HEK293 (cell line): ENCODE data around the gene ZNF775.
A peak's percentile ranks its signal among the peaks of the same experiment; 100 is the strongest.

Source experiments
- BCL6B ChIP-seq: fragments of 450-650 bp; formaldehyde crosslinking; IDR thresholded peaks from 2 replicates; pipeline ENCODE4 v1.5.1; 2017; ENCODE audit warnings: missing biosample characterization, missing genetic modification characterization
- CTCF ChIP-seq: fragments of 450-650 bp; formaldehyde crosslinking; IDR thresholded peaks from 2 replicates; pipeline ENCODE4 v1.5.1; 2016; ENCODE audit warnings: missing biosample characterization, missing genetic modification characterization
- KLF10 ChIP-seq: fragments of 450-650 bp; IDR thresholded peaks from 2 replicates; pipeline ENCODE4 v1.5.1; 2018; ENCODE audit warnings: missing biosample characterization, mild to moderate bottlenecking, missing genetic modification characterization
- REST ChIP-seq: fragments of 450-650 bp; formaldehyde crosslinking; IDR thresholded peaks from 2 replicates; pipeline ENCODE4 v1.5.1; 2016; ENCODE audit warnings: missing biosample characterization, missing genetic modification characterization
- TRIM28 ChIP-seq: IDR thresholded peaks from 2 replicates; pipeline ENCODE4 v1.6.1; 2011; ENCODE audit warnings: low read length, control low read depth, borderline replicate concordance
- WT1 ChIP-seq: fragments of 450-650 bp; formaldehyde crosslinking; IDR thresholded peaks from 2 replicates; pipeline ENCODE4 v1.5.1; 2016; ENCODE audit warnings: missing biosample characterization, missing genetic modification characterization
- ZBTB17 ChIP-seq: fragments of 450-650 bp; formaldehyde crosslinking; IDR thresholded peaks from 2 replicates; pipeline ENCODE4 v1.5.1; 2016; ENCODE audit warnings: missing biosample characterization, missing genetic modification characterization
- ZBTB48 ChIP-seq: fragments of 450-650 bp; formaldehyde crosslinking; IDR thresholded peaks from 2 replicates; pipeline ENCODE4 v1.5.1; 2016; ENCODE audit warnings: missing biosample characterization, missing genetic modification characterization
- ZFHX2 ChIP-seq: fragments of 450-650 bp; formaldehyde crosslinking; conservative IDR thresholded peaks from 2 replicates; pipeline ENCODE4 v1.5.1; 2016; ENCODE audit warnings: missing biosample characterization, missing genetic modification characterization
- ZNF121 ChIP-seq: fragments of 450-650 bp; formaldehyde crosslinking; IDR thresholded peaks from 2 replicates; pipeline ENCODE4 v1.5.1; 2016; ENCODE audit warnings: missing biosample characterization, missing genetic modification characterization
- ZNF175 ChIP-seq: fragments of 450-650 bp; formaldehyde crosslinking; IDR thresholded peaks from 2 replicates; pipeline ENCODE4 v1.5.1; 2016; ENCODE audit warnings: missing biosample characterization, missing genetic modification characterization
- ZNF223 ChIP-seq: fragments of 450-650 bp; formaldehyde crosslinking; IDR thresholded peaks from 2 replicates; pipeline ENCODE4 v1.5.1; 2016; ENCODE audit warnings: missing biosample characterization, missing genetic modification characterization
- ZNF274 ChIP-seq, 2 experiments: fragments of 200-500 bp in 1 of 2; fragments of 450-650 bp in 1 of 2; sonication (Bioruptor generic) in 1 of 2; formaldehyde crosslinking in 1 of 2; IDR thresholded peaks; 2 replicates each; pipeline versions ENCODE4 v1.5.1 to v1.6.1; 2014 to 2016; ENCODE audit warnings: borderline replicate concordance in 1 of 2, inconsistent platforms in 1 of 2, low read length in 1 of 2, missing biosample characterization in 1 of 2, missing genetic modification characterization in 1 of 2
- ZNF366 ChIP-seq: fragments of 450-650 bp; formaldehyde crosslinking; conservative IDR thresholded peaks from 2 replicates; pipeline ENCODE4 v1.5.1; 2016; ENCODE audit warnings: missing biosample characterization, missing genetic modification characterization
- ZNF394 ChIP-seq: fragments of 450-650 bp; formaldehyde crosslinking; IDR thresholded peaks from 2 replicates; pipeline ENCODE4 v1.5.1; 2016; ENCODE audit warnings: missing biosample characterization, missing genetic modification characterization, mild to moderate bottlenecking, moderate library complexity, borderline replicate concordance
- ZNF501 ChIP-seq: fragments of 450-650 bp; formaldehyde crosslinking; IDR thresholded peaks from 2 replicates; pipeline ENCODE4 v1.5.1; 2016; ENCODE audit warnings: missing biosample characterization, missing genetic modification characterization
- ZNF571 ChIP-seq: fragments of 450-650 bp; formaldehyde crosslinking; IDR thresholded peaks from 2 replicates; pipeline ENCODE4 v1.5.0; 2017; ENCODE audit warnings: missing biosample characterization, missing genetic modification characterization
- ZNF600 ChIP-seq: fragments of 450-650 bp; formaldehyde crosslinking; IDR thresholded peaks from 2 replicates; pipeline ENCODE4 v1.5.1; 2016; ENCODE audit warnings: missing biosample characterization, missing genetic modification characterization
- ZNF660 ChIP-seq: fragments of 450-650 bp; IDR thresholded peaks from 2 replicates; pipeline ENCODE4 v1.5.1; 2018; ENCODE audit warnings: missing biosample characterization, mild to moderate bottlenecking, missing genetic modification characterization
- ZNF670 ChIP-seq: fragments of 450-650 bp; formaldehyde crosslinking; IDR thresholded peaks from 2 replicates; pipeline ENCODE4 v1.5.1; 2016; ENCODE audit warnings: missing biosample characterization, missing genetic modification characterization, low read depth
- ZNF843 ChIP-seq: fragments of 450-650 bp; formaldehyde crosslinking; IDR thresholded peaks from 2 replicates; pipeline ENCODE4 v1.5.1; 2016; ENCODE audit warnings: missing biosample characterization, missing genetic modification characterization
- TF ChIP-seq, protein P1 (sequence below): fragments of 450-650 bp; formaldehyde crosslinking; IDR thresholded peaks from 2 replicates; pipeline ENCODE4 v1.5.1; 2017; ENCODE audit warnings: missing biosample characterization, missing genetic modification characterization
- TF ChIP-seq, protein P2 (sequence below): fragments of 450-650 bp; formaldehyde crosslinking; IDR thresholded peaks from 2 replicates; pipeline ENCODE4 v1.5.1; 2016; ENCODE audit warnings: missing biosample characterization, missing genetic modification characterization, borderline replicate concordance

Gene ZNF775

GRCh38 chr7:150378115-150378852 lies 846 bp upstream of the ZNF775 start (continued):
- TF ChIP-seq, protein P1, sequence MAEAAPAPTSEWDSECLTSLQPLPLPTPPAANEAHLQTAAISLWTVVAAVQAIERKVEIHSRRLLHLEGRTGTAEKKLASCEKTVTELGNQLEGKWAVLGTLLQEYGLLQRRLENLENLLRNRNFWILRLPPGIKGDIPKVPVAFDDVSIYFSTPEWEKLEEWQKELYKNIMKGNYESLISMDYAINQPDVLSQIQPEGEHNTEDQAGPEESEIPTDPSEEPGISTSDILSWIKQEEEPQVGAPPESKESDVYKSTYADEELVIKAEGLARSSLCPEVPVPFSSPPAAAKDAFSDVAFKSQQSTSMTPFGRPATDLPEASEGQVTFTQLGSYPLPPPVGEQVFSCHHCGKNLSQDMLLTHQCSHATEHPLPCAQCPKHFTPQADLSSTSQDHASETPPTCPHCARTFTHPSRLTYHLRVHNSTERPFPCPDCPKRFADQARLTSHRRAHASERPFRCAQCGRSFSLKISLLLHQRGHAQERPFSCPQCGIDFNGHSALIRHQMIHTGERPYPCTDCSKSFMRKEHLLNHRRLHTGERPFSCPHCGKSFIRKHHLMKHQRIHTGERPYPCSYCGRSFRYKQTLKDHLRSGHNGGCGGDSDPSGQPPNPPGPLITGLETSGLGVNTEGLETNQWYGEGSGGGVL (tag by site-specific recombination), result peak; percentile 64
- TF ChIP-seq, protein P2, sequence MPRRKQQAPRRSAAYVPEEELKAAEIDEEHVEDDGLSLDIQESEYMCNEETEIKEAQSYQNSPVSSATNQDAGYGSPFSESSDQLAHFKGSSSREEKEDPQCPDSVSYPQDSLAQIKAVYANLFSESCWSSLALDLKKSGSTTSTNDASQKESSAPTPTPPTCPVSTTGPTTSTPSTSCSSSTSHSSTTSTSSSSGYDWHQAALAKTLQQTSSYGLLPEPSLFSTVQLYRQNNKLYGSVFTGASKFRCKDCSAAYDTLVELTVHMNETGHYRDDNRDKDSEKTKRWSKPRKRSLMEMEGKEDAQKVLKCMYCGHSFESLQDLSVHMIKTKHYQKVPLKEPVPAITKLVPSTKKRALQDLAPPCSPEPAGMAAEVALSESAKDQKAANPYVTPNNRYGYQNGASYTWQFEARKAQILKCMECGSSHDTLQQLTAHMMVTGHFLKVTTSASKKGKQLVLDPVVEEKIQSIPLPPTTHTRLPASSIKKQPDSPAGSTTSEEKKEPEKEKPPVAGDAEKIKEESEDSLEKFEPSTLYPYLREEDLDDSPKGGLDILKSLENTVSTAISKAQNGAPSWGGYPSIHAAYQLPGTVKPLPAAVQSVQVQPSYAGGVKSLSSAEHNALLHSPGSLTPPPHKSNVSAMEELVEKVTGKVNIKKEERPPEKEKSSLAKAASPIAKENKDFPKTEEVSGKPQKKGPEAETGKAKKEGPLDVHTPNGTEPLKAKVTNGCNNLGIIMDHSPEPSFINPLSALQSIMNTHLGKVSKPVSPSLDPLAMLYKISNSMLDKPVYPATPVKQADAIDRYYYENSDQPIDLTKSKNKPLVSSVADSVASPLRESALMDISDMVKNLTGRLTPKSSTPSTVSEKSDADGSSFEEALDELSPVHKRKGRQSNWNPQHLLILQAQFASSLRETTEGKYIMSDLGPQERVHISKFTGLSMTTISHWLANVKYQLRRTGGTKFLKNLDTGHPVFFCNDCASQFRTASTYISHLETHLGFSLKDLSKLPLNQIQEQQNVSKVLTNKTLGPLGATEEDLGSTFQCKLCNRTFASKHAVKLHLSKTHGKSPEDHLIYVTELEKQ (tag by site-specific recombination), result no peak
- TF ChIP-seq ZBTB17 (tag by site-specific recombination) (peak; percentile 57; the same call in 1 of the 2 replicates), TRIM28 (peak; percentile 62; the same call in 1 of the 2 replicates), ZNF670 (tag by site-specific recombination) (no peak), ZBTB48 (tag by site-specific recombination) (peak; percentile 83), ZNF660 (peak; percentile 10; the same call in 1 of the 2 replicates), BCL6B (tag by site-specific recombination) (no peak), ZNF600 (tag by site-specific recombination) (0 out of 2 replicates have a peak, but pooled peaks have one; percentile 56), ZNF843 (tag by site-specific recombination) (peak; percentile 20; the same call in 1 of the 2 replicates), ZNF121 (tag by site-specific recombination) (peak; percentile 93), ZNF501 (tag by site-specific recombination) (peak; percentile 84; the same call in 1 of the 2 replicates), ZNF366 (tag by site-specific recombination) (peak; percentile 51), ZFHX2 (tag by site-specific recombination) (0 out of 2 replicates have a peak, but pooled peaks have one; percentile 20), ZNF274 (IDR thresholded peaks at IDR 0.05; ENCODE audit: low read length) (no peak), ZNF274 (tag by site-specific recombination; IDR thresholded peaks at IDR 0.05; ENCODE audit: borderline replicate concordance) (no peak), ZNF394 (tag by site-specific recombination) (peak; percentile 84; the same call in 1 of the 2 replicates), ZNF571 (tag by site-specific recombination) (no peak), ZNF175 (no peak), REST (tag by site-specific recombination) (0 out of 2 replicates have a peak, but pooled peaks have one; percentile 26), WT1 (tag by site-specific recombination) (peak; percentile 45), ZNF223 (tag by site-specific recombination) (no peak), KLF10 (no peak), CTCF (tag by site-specific recombination) (peak; percentile 71)
